ENCODE results near the gene POLR3E. TPM values are rescaled to one million over a fixed set of nuclear protein-coding genes. Genes with fewer than 3 reads are reported as not detected.

Gene POLR3E
- total RNA-seq, 1 experiment from 2014 or later: 103 TPM

GRCh38 chr16:22314661-22315626 is 17.7 kb downstream of the POLR3E start:
- Histone ChIP-seq H4K91ac (ENCODE audit: insufficient read length, low read depth, low read length) (no peak overlapping the region), H2BK15ac (ENCODE audit: low read depth, low read length) (no peak overlapping the region), H3K9me3 (ENCODE audit: control insufficient read depth, low read depth, low read length) (no peaks in the 10 kb centered on the region), H3K23me2 (ENCODE audit: insufficient read length, low read depth, low read length, poor library complexity, severe bottlenecking) (no peaks in the 10 kb centered on the region), H2BK20ac (ENCODE audit: low read depth, low read length, poor library complexity, severe bottlenecking) (no peak overlapping the region), H4K20me1 (ENCODE audit: control insufficient read depth, insufficient read depth, insufficient read length) (no peaks in the 10 kb centered on the region), H4K5ac (ENCODE audit: insufficient read length, low read depth, low read length) (no peak overlapping the region), H3K18ac (ENCODE audit: insufficient read length, low read depth, low read length) (no peak overlapping the region), H2BK5ac (ENCODE audit: insufficient read length, low read length) (no peak overlapping the region), H3K27me3 (ENCODE audit: insufficient read depth, low read length) (no peaks in the 10 kb centered on the region), H4K8ac (replicated peaks; ENCODE audit: insufficient read length, low read depth, low read length) (no peak overlapping the region), H2AFZ (ENCODE audit: low read length) (no peak overlapping the region), H3K79me1 (ENCODE audit: insufficient read depth, low read depth, low read length, poor library complexity, severe bottlenecking) (no peaks in the 10 kb centered on the region), H3K9ac (ENCODE audit: extremely low read depth, insufficient read length, low read length) (no peak overlapping the region), H3K4me1 (ENCODE audit: insufficient read depth, low read length) (no peaks in the 10 kb centered on the region), H3K23ac (ENCODE audit: insufficient read length, low read depth, low read length) (no peak overlapping the region), H3K27ac (ENCODE audit: insufficient read length, low read depth, low read length) (no peak overlapping the region), H3K4me2 (ENCODE audit: insufficient read depth, insufficient read length, low read length) (no peak overlapping the region), H3K14ac (ENCODE audit: insufficient read depth, low read length) (no peak overlapping the region), H3K4ac (ENCODE audit: low read depth, low read length) (no peak overlapping the region), H2BK12ac (ENCODE audit: insufficient read length, low read depth, low read length) (no peak overlapping the region), H3K79me2 (ENCODE audit: insufficient read depth, low read length) (no peaks in the 10 kb centered on the region), H2AK5ac (ENCODE audit: insufficient read length, low read length) (no peak overlapping the region), H3K56ac (ENCODE audit: insufficient read length, low read depth, low read length) (no peak overlapping the region), H3T11ph (ENCODE audit: low read length) (no peak overlapping the region), H2BK120ac (ENCODE audit: low read depth, low read length, poor library complexity, severe bottlenecking) (no peak overlapping the region)
- no peaks in the 10 kb centered on the region for H3K27me3 Mint-ChIP-seq (ENCODE audit: low read depth)
- no peak for TF ChIP-seq CTCF (conservative IDR thresholded peaks at IDR 0.05)
- H3K27ac Mint-ChIP-seq: peak overlapping the region in 1 of 3 experiments; percentile 35; a peak in 1 of 7 replicates
- H3K4me3 Mint-ChIP-seq: no peak overlapping the region
- DNase-seq: no peak
- H3K9me3 Mint-ChIP-seq: no peaks in the 10 kb centered on the region; a peak in 1 of 5 replicates
- H3K36me3 Mint-ChIP-seq (ENCODE audit: insufficient read depth in 1 of 3, low read depth in 3 of 3): peaks cover 36 to 78% (median 73%) of the 10 kb centered on the region in 3 experiments
- WGBS (ENCODE audit: extremely low coverage, insufficient read length, low lambda C conversion rate): no CpG with 5 or more reads among the region's 37 CpGs
- H3K4me1 Mint-ChIP-seq: peaks cover 0 to 6% of the 10 kb centered on the region in 2 experiments; a peak in 2 of 4 replicates
